Sigmoid colon (tissue), 6 donors: ENCODE results near the gene SMIM45.

Experiments
- DNase-seq: peaks from one replicate; pipeline ENCODE4 v3.0.0-alpha.2; 2019
- H3K27ac ChIP-seq, 4 donors: fragments of 200-600 bp; sonication (generic); one replicate each; pipeline ENCODE4 v1.5.1; 2016 to 2019; ENCODE audit warnings: mild to moderate bottlenecking in 1 of 4
- H3K27me3 ChIP-seq, 3 donors: fragments of 200-600 bp; sonication (generic); one replicate each; pipeline ENCODE4 v1.5.1; 2019; ENCODE audit warnings: mild to moderate bottlenecking in 1 of 3
- H3K36me3 ChIP-seq, 4 donors: fragments of 200-600 bp; sonication (generic); one replicate each; pipeline ENCODE4 v1.5.1; 2016 to 2019
- H3K4me1 ChIP-seq, 4 donors: fragments of 200-600 bp; sonication (generic); one replicate each; pipeline ENCODE4 v1.5.1; 2017 to 2019
- H3K4me3 ChIP-seq, 4 donors: fragments of 200-600 bp; sonication (generic); one replicate each; pipeline ENCODE4 v1.5.1; 2017 to 2019; ENCODE audit warnings: mild to moderate bottlenecking in 2 of 4, moderate library complexity in 1 of 4
- H3K9me3 ChIP-seq, 4 donors: fragments of 200-600 bp in 3 of 4; sonication (generic) in 3 of 4; one replicate each; pipeline versions ENCODE4 v1.5.1 to v1.6.1; 2013 to 2019
- EP300 ChIP-seq, 4 donors: sonication (generic); formaldehyde crosslinking; IDR thresholded peaks; one replicate each; pipeline ENCODE4 v1.6.1; 2017; ENCODE audit warnings: antibody characterized with exemption in 4 of 4
- POLR2A ChIP-seq, 2 donors: fragments of 450-650 bp; IDR thresholded peaks; one replicate each; pipeline ENCODE4 v1.6.1; 2016; ENCODE audit warnings: antibody characterized with exemption in 2 of 2, mild to moderate bottlenecking in 2 of 2, moderate library complexity in 2 of 2
- POLR2AphosphoS5 ChIP-seq, 4 donors: sonication (generic); formaldehyde crosslinking; IDR thresholded peaks; one replicate each; pipeline ENCODE4 v1.6.1; 2017; ENCODE audit warnings: antibody characterized with exemption in 4 of 4
- WGBS, 2 donors: extraction: QIAGEN DNeasy Blood & Tissue Kit; methylation state at CpG; one replicate each; pipeline ENCODE4 v1.1.7; 2013; 5-methylcytosine and 5-hydroxymethylcytosine counted together
- intact Hi-C: fragments of 100-400 bp; cut with DNase I; formaldehyde crosslinking; loops from one replicate; pipeline ENCODE4 v1.15.1; 2023
- TF ChIP-seq, protein P1 (sequence below), 4 experiments: fragments of 450-650 bp in 3 of 4; fragments of 200-600 bp in 1 of 4; IDR thresholded peaks; one replicate each; pipeline ENCODE4 v1.5.1; 2016 to 2019; ENCODE audit warnings: antibody characterized with exemption in 4 of 4, mild to moderate bottlenecking in 3 of 4, moderate library complexity in 2 of 4
- donor health status: healthy with polysubstance abuse.
- donor health status: healthy.

The SMIM45 gene

DNA sequence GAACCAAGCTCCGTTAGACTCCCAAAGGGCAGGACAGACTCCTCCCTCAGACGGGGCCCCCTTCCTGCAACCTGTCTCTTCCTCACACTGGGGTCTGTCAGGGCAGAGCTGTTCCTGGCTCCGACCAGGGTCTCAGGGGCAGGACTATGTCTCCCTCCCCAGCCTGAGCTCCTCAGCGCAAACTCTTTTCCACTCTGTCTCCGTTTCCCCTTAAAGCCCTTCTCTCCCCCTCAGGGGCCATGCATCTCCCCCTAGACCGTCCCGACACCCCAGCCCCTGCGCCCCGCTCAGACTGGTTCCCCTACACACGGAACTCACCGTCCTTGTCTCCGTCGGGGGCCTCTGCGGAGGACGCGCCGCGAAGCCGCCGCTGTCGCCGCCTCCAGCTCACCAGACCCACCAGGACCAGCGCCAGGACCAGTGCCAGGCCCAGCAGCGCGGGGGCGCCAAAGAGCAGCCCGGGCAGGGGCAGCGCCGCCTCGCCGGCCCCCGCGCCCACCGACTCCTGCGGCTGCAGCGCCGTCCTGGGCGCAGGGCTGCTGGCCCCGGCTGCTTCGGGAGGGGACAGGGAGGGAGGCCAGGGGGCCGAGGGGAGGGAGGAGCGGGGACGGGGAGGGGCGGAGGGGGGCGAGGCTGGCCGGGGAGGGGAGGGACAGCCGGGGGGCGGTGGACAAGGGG lies 26.0 kb upstream of the SMIM45 start:
- Histone ChIP-seq H3K4me3 (peak overlapping the region in 3 of 4 donors; percentile 30 to 47 (median 45)), H3K27me3 (peaks cover 13 to 27% (median 26%) of the 10 kb centered on the region in 3 donors), H3K27ac (no peak overlapping the region), H3K9me3 (no peaks in the 10 kb centered on the region), H3K36me3 (no peaks in the 10 kb centered on the region), H3K4me1 (peaks cover 0 to 13% (median 12%) of the 10 kb centered on the region in 4 donors)
- TF ChIP-seq POLR2A (IDR thresholded peaks at IDR 0.05) (no peak), POLR2AphosphoS5 (IDR thresholded peaks at IDR 0.05) (no peak), EP300 (IDR thresholded peaks at IDR 0.05) (no peak)
- TF ChIP-seq, protein P1, sequence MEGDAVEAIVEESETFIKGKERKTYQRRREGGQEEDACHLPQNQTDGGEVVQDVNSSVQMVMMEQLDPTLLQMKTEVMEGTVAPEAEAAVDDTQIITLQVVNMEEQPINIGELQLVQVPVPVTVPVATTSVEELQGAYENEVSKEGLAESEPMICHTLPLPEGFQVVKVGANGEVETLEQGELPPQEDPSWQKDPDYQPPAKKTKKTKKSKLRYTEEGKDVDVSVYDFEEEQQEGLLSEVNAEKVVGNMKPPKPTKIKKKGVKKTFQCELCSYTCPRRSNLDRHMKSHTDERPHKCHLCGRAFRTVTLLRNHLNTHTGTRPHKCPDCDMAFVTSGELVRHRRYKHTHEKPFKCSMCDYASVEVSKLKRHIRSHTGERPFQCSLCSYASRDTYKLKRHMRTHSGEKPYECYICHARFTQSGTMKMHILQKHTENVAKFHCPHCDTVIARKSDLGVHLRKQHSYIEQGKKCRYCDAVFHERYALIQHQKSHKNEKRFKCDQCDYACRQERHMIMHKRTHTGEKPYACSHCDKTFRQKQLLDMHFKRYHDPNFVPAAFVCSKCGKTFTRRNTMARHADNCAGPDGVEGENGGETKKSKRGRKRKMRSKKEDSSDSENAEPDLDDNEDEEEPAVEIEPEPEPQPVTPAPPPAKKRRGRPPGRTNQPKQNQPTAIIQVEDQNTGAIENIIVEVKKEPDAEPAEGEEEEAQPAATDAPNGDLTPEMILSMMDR (IDR thresholded peaks at IDR 0.05), result peak in 3 of 4 experiments; percentile 8 to 63 (median 12)
- WGBS, 2 donors, result 4% methylated on average over 47 to 48 of the region's 48 CpGs
- DNase-seq, result no peak
- intact Hi-C loops, result no loop called here

DNA sequence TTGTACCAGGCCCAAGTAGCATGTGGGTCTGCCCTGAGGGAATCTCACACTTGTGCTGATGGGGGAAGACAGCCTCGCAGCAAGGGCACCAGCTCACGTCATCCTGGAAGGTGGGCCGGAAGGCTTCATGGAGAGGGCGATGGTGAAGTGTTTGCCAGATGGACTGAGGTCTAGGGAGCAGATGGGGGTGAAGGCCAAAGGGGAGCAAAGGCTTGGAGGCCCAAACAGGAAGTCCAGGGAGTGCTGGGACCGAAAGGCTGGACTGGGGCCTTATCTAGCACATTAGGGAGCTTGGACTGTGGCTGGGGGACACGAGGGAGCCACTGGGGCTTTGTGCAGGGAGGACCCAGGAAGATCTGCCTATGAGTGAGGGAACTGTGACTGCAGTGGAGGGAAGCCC lies 24.1 kb upstream of the SMIM45 start:
- TF ChIP-seq, protein P1 (IDR thresholded peaks at IDR 0.05), result no peak
- no peak for TF ChIP-seq POLR2A (IDR thresholded peaks at IDR 0.05)
- no peak for TF ChIP-seq EP300 (IDR thresholded peaks at IDR 0.05)
- TF ChIP-seq POLR2AphosphoS5 (IDR thresholded peaks at IDR 0.05), result no peak
- WGBS, 2 donors, result 70 to 82% methylated on average over 6 of the region's 6 CpGs
- intact Hi-C loops, result no loop called here

DNA sequence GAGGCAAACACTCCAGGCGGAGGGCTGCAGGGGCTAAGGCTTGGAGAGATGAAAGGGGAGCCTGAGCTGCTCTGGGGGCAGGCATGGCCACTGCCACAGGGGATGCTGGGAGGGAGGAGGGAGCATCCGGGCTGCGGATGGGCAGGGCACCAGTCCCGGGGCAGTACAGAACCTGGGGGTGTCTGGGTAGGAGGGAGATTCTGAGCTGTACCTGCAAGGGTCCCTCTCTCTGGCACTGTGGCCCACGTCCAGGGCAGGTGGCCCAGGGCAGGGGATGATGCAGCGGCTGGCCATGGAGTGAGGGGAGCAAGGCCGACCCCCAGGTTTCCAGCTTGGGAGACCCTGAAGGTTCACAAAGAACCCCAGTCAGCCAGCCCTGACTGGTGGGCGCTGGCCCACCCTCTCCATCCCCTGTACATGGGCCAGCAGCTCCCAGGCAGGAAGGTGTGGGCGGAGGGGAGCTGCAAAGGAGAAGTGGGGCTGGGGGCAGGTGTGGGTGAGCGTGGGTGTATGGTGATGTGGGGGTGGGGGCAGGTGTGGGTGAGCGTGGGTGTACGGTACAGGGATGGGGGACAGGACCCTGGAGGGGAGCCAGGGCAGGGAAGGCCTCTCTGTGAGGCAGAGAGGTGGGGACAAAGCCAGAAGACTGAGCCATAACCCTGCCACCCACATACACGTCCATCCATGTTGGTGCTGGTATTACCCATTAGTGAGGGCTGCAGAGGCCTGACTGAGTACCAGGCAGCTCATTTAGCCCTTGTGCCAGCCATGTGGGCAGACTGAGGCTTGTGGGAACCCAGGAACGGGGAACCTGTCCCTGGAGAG lies 23.1 kb upstream of the SMIM45 start:
- H3K4me1 ChIP-seq, result peaks cover 0 to 13% (median 12%) of the 10 kb centered on the region in 4 donors
- intact Hi-C loops, result no loop called here
- H3K9me3 ChIP-seq, result no peaks in the 10 kb centered on the region
- TF ChIP-seq POLR2A (IDR thresholded peaks at IDR 0.05) (no peak), POLR2AphosphoS5 (IDR thresholded peaks at IDR 0.05) (no peak)
- TF ChIP-seq, protein P1 (IDR thresholded peaks at IDR 0.05), result no peak
- H3K27ac ChIP-seq, result no peak overlapping the region
- no peak for DNase-seq
- no peak overlapping the region for H3K4me3 ChIP-seq
- H3K27me3 ChIP-seq, result peaks cover 13 to 22% (median 20%) of the 10 kb centered on the region in 3 donors
- no peaks in the 10 kb centered on the region for H3K36me3 ChIP-seq
- 63 to 69% methylated on average over 14 of the region's 14 CpGs for WGBS, 2 donors

More for the DNA sequence above, 24.1 kb upstream of the SMIM45 start:
- H3K4me1 ChIP-seq, result peaks cover 0 to 13% (median 12%) of the 10 kb centered on the region in 4 donors
- H3K36me3 ChIP-seq, result no peaks in the 10 kb centered on the region
- H3K27me3 ChIP-seq, result peaks cover 13 to 27% (median 26%) of the 10 kb centered on the region in 3 donors
- no peak overlapping the region for H3K27ac ChIP-seq
- DNase-seq, result no peak
- H3K9me3 ChIP-seq, result no peaks in the 10 kb centered on the region
- H3K4me3 ChIP-seq, result no peak overlapping the region

- H3K27me3 ChIP-seq, result peaks cover 13 to 22% (median 20%) of the 10 kb centered on the region in 3 donors
- TF ChIP-seq, protein P1 (IDR thresholded peaks at IDR 0.05), result no peak
- no peak for TF ChIP-seq POLR2A (IDR thresholded peaks at IDR 0.05)
- TF ChIP-seq POLR2AphosphoS5 (IDR thresholded peaks at IDR 0.05), result no peak
- TF ChIP-seq EP300 (IDR thresholded peaks at IDR 0.05), result no peak
- WGBS, 2 donors, result 61 to 70% methylated on average over 8 of the region's 8 CpGs
- no peak for DNase-seq
- H3K4me3 ChIP-seq, result no peak overlapping the region
- H3K27ac ChIP-seq, result no peak overlapping the region
- H3K9me3 ChIP-seq, result no peaks in the 10 kb centered on the region
- peaks cover 0 to 13% (median 12%) of the 10 kb centered on the region in 4 donors for H3K4me1 ChIP-seq
- intact Hi-C loops, result no loop called here
- H3K36me3 ChIP-seq, result no peaks in the 10 kb centered on the region
These were observed 22.5 kb upstream of the SMIM45 start for GRCh38 chr22:41929418-41929810.
